Activated B cell treated with CpG ODN at 0.5 μM for 24 hours (primary cell): ENCODE data around the gene TWNK. TPM values are rescaled to one million over a fixed set of nuclear protein-coding genes. Genes with fewer than 3 reads are reported as not detected.

Experiments
- ATAC-seq: fragments of 200-7000 bp; cut with Tn5 transposase; one replicate; pipeline ENCODE4 v1.10.0; 2021; ENCODE audit warnings: low read depth, mild to moderate bottlenecking, moderate library complexity
- CTCF ChIA-PET: fragments of 350-600 bp; sonication (Branson Sonifier 250); formaldehyde crosslinking; loops from one replicate; lab custom pipeline; 2021; ENCODE audit warnings: antibody characterized with exemption; lab: Charles Lee
- POLR2A ChIA-PET: fragments of 350-600 bp; sonication (Branson Sonifier 250); formaldehyde crosslinking; loops from one replicate; lab custom pipeline; 2021; ENCODE audit warnings: antibody characterized with exemption; lab: Charles Lee
- DNase-seq: peaks from one replicate; pipeline ENCODE4 v3.0.0; 2022
- H3K27ac Mint-ChIP-seq: one replicate; pipeline ENCODE4 v1.8.0; 2020; ENCODE audit warnings: mixed read lengths
- H3K27me3 Mint-ChIP-seq: one replicate; pipeline ENCODE4 v1.8.0; 2021; ENCODE audit warnings: mixed read lengths
- H3K36me3 Mint-ChIP-seq: one replicate; pipeline ENCODE4 v1.8.0; 2021; ENCODE audit warnings: low read depth, mixed read lengths
- H3K4me1 Mint-ChIP-seq: one replicate; pipeline ENCODE4 v1.8.0; 2021; ENCODE audit warnings: mixed read lengths
- H3K4me3 Mint-ChIP-seq: one replicate; pipeline ENCODE4 v1.8.0; 2020; ENCODE audit warnings: mild to moderate bottlenecking, mixed read lengths
- H3K9me3 Mint-ChIP-seq: one replicate; pipeline ENCODE4 v1.8.0; 2020; ENCODE audit warnings: mixed read lengths
- intact Hi-C: fragments of 100-400 bp; cut with micrococcal nuclease; formaldehyde crosslinking; loops from one replicate; pipeline ENCODE4 v1.15.1; 2024
- total RNA-seq: library from RNA; stranded (reverse); gene quantifications from 2 replicates; pipeline ENCODE4 v1.2.3, GENCODE V29; 2022
- TF ChIP-seq, protein P1 (sequence below): fragments of 200-600 bp; IDR thresholded peaks from one replicate; pipeline ENCODE4 v1.8.0; 2022; ENCODE audit warnings: antibody characterized with exemption, mild to moderate bottlenecking

Gene TWNK
- total RNA-seq, 1 donor from 2014 or later, result 19.2 TPM

DNA sequence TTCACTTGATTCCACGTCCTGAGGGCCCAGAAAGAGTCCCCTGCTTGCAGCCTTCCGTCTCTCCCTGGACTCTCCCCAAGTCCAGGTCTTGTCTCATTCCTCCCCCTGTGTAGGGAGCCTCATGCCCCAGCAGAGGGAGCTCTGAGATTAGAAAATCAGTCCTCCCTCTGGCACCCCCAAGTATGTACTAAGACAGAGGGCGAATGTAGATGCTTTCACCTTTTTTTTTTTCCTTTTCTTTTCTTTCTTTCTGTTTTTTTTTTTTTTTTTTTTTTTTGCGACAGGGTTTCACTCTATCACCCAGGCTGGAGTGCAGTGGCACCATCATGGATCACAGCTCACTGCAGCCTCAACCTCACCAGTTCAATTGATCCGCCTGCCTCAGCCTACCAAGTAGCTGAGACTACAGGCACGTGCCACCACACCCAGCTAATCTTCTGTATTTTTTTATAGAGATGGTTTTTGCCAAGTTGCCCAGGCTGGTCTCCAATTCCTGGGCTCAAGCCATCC, 54.0 kb downstream of the TWNK start:
- peak; percentile 48 for DNase-seq
- TF ChIP-seq, protein P1, sequence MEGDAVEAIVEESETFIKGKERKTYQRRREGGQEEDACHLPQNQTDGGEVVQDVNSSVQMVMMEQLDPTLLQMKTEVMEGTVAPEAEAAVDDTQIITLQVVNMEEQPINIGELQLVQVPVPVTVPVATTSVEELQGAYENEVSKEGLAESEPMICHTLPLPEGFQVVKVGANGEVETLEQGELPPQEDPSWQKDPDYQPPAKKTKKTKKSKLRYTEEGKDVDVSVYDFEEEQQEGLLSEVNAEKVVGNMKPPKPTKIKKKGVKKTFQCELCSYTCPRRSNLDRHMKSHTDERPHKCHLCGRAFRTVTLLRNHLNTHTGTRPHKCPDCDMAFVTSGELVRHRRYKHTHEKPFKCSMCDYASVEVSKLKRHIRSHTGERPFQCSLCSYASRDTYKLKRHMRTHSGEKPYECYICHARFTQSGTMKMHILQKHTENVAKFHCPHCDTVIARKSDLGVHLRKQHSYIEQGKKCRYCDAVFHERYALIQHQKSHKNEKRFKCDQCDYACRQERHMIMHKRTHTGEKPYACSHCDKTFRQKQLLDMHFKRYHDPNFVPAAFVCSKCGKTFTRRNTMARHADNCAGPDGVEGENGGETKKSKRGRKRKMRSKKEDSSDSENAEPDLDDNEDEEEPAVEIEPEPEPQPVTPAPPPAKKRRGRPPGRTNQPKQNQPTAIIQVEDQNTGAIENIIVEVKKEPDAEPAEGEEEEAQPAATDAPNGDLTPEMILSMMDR, result peak; percentile 47
- no peak overlapping the region for H3K4me3 Mint-ChIP-seq
- intact Hi-C loops, result loop anchor here (1.0 to 5.0 kb wide), 5 partner anchors 27 to 251 kb away; no protein-coding TSS in a partner anchor
- no peaks in the 10 kb centered on the region for H3K9me3 Mint-ChIP-seq
- H3K36me3 Mint-ChIP-seq, result peaks cover 30% of the 10 kb centered on the region
- H3K4me1 Mint-ChIP-seq, result peaks cover 13% of the 10 kb centered on the region
- ATAC-seq, result peak; percentile 82
- no peak overlapping the region for H3K27ac Mint-ChIP-seq
- peaks cover 3% of the 10 kb centered on the region for H3K27me3 Mint-ChIP-seq
- POLR2A ChIA-PET, result interaction anchor here (0.6 to 2.9 kb wide), 9 partner anchors 9 to 1014 kb away, joined by 3 to 24 read pairs (median 7); partner anchors contain the start of genes ARMH3, KAZALD1, PDZD7 and SFXN3
- CTCF ChIA-PET, result interaction anchor here (0.9 to 5.9 kb wide), 9 partner anchors 10 to 402 kb away, joined by 3 to 58 read pairs (median 24); partner anchors contain the start of genes KAZALD1, PDZD7 and SFXN3

DNA sequence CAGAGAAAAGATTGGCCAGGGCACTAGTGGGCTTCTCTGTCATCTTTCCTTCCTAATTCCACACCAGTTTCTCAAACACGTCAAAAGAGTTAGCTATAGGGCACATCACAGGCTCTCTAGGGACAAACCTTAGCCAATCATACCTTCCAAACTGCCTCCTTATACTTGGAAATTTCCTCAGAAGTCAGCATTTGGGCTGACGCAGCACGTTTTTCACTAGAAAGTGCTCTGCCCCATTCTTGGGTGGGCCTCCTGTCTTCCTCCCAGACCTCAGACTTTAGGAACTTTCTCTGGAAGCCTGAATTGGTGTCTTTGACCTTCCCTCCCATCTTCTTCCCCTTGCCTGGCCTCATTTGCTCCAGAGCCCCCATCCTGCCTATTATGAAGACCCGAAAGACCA, 54.8 kb downstream of the TWNK start:
- H3K4me3 Mint-ChIP-seq, result peak overlapping the region; percentile 99
- TF ChIP-seq, protein P1, result no peak
- intact Hi-C loops, result loop anchor here (1.0 to 5.0 kb wide), 4 partner anchors 8 to 250 kb away; partner anchors contain the start of genes PDZD7 and SFXN3
- ChIA-PET CTCF (interaction anchor here (1.2 to 5.9 kb wide), 8 partner anchors 10 to 99 kb away, joined by 3 to 58 read pairs (median 30); partner anchors contain the start of genes KAZALD1, PDZD7 and SFXN3), POLR2A (interaction anchor here (1.2 to 2.9 kb wide), 6 partner anchors 9 to 100 kb away, joined by 5 to 24 read pairs (median 11); partner anchors contain the start of genes KAZALD1, PDZD7 and SFXN3)
- DNase-seq, result no peak
- H3K27ac Mint-ChIP-seq, result peak overlapping the region; percentile 93
- H3K9me3 Mint-ChIP-seq, result no peaks in the 10 kb centered on the region
- H3K36me3 Mint-ChIP-seq, result peaks cover 22% of the 10 kb centered on the region
- peaks cover 11% of the 10 kb centered on the region for H3K27me3 Mint-ChIP-seq
- no peak for ATAC-seq
- peaks cover 13% of the 10 kb centered on the region for H3K4me1 Mint-ChIP-seq

GRCh38 chr10:101042667-101043362, 55.5 kb downstream of the TWNK start:
- POLR2A ChIA-PET, result interaction anchor here (0.6 to 2.9 kb wide), 9 partner anchors 8 to 778 kb away, joined by 3 to 24 read pairs (median 8); partner anchors contain the start of genes KAZALD1, PDZD7 and SFXN3
- H3K4me3 Mint-ChIP-seq, result peak overlapping the region; percentile 99
- intact Hi-C loops, result loop anchor here (1.0 to 5.0 kb wide), 4 partner anchors 7 to 249 kb away; partner anchors contain the start of genes PDZD7 and SFXN3
- peaks cover 15% of the 10 kb centered on the region for H3K36me3 Mint-ChIP-seq
- peak; percentile 78 for DNase-seq
- ATAC-seq, result peak; percentile 91
- H3K27ac Mint-ChIP-seq, result peak overlapping the region; percentile 93
- CTCF ChIA-PET, result interaction anchor here (1.0 to 5.9 kb wide), 9 partner anchors 9 to 98 kb away, joined by 3 to 58 read pairs (median 24); partner anchors contain the start of genes KAZALD1, PDZD7 and SFXN3
- H3K4me1 Mint-ChIP-seq, result peaks cover 13% of the 10 kb centered on the region
- TF ChIP-seq, protein P1, result no peak
- H3K9me3 Mint-ChIP-seq, result no peaks in the 10 kb centered on the region
- H3K27me3 Mint-ChIP-seq, result peaks cover 14% of the 10 kb centered on the region

GRCh38 chr10:101043363-101043707, 56.0 kb downstream of the TWNK start:
- intact Hi-C loops, result loop anchor here (5.0 kb wide), 1 partner anchor 249 kb away; no protein-coding TSS in a partner anchor
- DNase-seq, result no peak

More at GRCh38 chr10:101043363-101043707, 56.0 kb downstream of the TWNK start:
- CTCF ChIA-PET, result interaction anchor here (1.0 to 5.9 kb wide), 7 partner anchors 8 to 98 kb away, joined by 3 to 58 read pairs (median 37); partner anchors contain the start of genes KAZALD1, PDZD7 and SFXN3
- Mint-ChIP-seq H3K4me1 (peaks cover 14% of the 10 kb centered on the region), H3K36me3 (peaks cover 10% of the 10 kb centered on the region), H3K4me3 (peak overlapping the region; percentile 99), H3K27me3 (peaks cover 15% of the 10 kb centered on the region), H3K9me3 (no peaks in the 10 kb centered on the region), H3K27ac (peak overlapping the region; percentile 32)
- ATAC-seq, result no peak
- POLR2A ChIA-PET, result interaction anchor here (0.6 to 2.9 kb wide), 9 partner anchors 8 to 777 kb away, joined by 3 to 24 read pairs (median 8); partner anchors contain the start of genes KAZALD1, PDZD7 and SFXN3
- TF ChIP-seq, protein P1, result no peak

Other genes with a start within 250 kb of the TWNK start
- gene PAX2, start 242.0 kb upstream of the TWNK start, total RNA-seq, result not detected in 2 replicates
- 29.9 and 35.5 TPM in 2 replicates for gene SLF2, start 74.6 kb upstream of the TWNK start, total RNA-seq
- gene SEMA4G, start 18.0 kb upstream of the TWNK start, total RNA-seq, result 0.60 and 0.78 TPM in 2 replicates
- 44.2 and 46.3 TPM in 2 replicates for gene MRPL43, start within 50 bp of the TWNK start, total RNA-seq
- gene LZTS2, start 12.3 kb downstream of the TWNK start, total RNA-seq, result 12.6 and 14.9 TPM in 2 replicates
- gene PDZD7, start 43.6 kb downstream of the TWNK start, total RNA-seq, result 0.11 TPM in 1 of 2 replicates, not detected in the other
- gene SFXN3, start 43.7 kb downstream of the TWNK start, total RNA-seq, result 9.5 and 9.8 TPM in 2 replicates
- 0.58 TPM in 1 of 2 replicates, not detected in the other for gene KAZALD1, start 74.4 kb downstream of the TWNK start, total RNA-seq
- gene TLX1, start 143.8 kb downstream of the TWNK start, total RNA-seq, result not detected in 2 replicates
- not detected in 2 replicates for gene LBX1, start 241.9 kb downstream of the TWNK start, total RNA-seq